CD4-positive, alpha-beta T cell (primary cell): ENCODE measurements around the gene ZNF595. TPM values are rescaled to one million over a fixed set of nuclear protein-coding genes. Genes with fewer than 3 reads are reported as not detected.

ENCODE experiments used
- ATAC-seq: fragments of 200-7000 bp; cut with Tn5 transposase; one replicate; pipeline ENCODE4 v1.10.0; 2022; ENCODE audit warnings: mild to moderate bottlenecking; ENCODE audit not compliant: poor library complexity
- CTCF ChIA-PET: fragments of 350-600 bp; sonication (Branson Sonifier 250); formaldehyde crosslinking; loops from one replicate; lab custom pipeline; 2021; ENCODE audit warnings: antibody characterized with exemption, inconsistent platforms; lab: Charles Lee
- POLR2A ChIA-PET: fragments of 350-600 bp; sonication (Branson Sonifier 250); formaldehyde crosslinking; loops from one replicate; lab custom pipeline; 2021; ENCODE audit warnings: antibody characterized with exemption, inconsistent platforms; lab: Charles Lee
- DNase-seq, 14 experiments: peaks; one replicate each; pipeline ENCODE4 v3.0.0-alpha.2; 2013 to 2020; ENCODE audit warnings: mixed read lengths in 2 of 14
- H3K27ac ChIP-seq, 2 donors: one replicate each; pipeline versions ENCODE4 v1.5.1 to v1.7.0; 2013; ENCODE audit warnings: low read length in 2 of 2, low read depth in 1 of 2, mild to moderate bottlenecking in 1 of 2
- H3K27me3 ChIP-seq, 2 experiments: 1 replicate in 1 of 2; 2 replicates in 1 of 2; pipeline versions ENCODE4 v1.6.1 to v1.7.0; 2013; ENCODE audit warnings: low read length in 2 of 2, control low read depth in 1 of 2, mild to moderate bottlenecking in 1 of 2, moderate library complexity in 1 of 2; ENCODE audit not compliant: insufficient read depth in 2 of 2, control insufficient read depth in 1 of 2
- H3K36me3 ChIP-seq: one replicate; pipeline ENCODE4 v1.6.1; 2013; ENCODE audit warnings: low read length, control low read depth; ENCODE audit not compliant: insufficient read depth
- H3K4me1 ChIP-seq: one replicate; pipeline ENCODE4 v1.6.1; 2013; ENCODE audit warnings: low read length, control low read depth; ENCODE audit not compliant: insufficient read depth
- H3K4me3 ChIP-seq: one replicate; pipeline ENCODE4 v1.5.1; 2013; ENCODE audit warnings: mild to moderate bottlenecking, low read length, moderate library complexity
- H3K9me3 ChIP-seq, 2 experiments: 1 replicate in 1 of 2; 2 replicates in 1 of 2; pipeline versions ENCODE4 v1.6.1 to v1.7.0; 2013; ENCODE audit warnings: low read length in 2 of 2, mild to moderate bottlenecking in 2 of 2, control low read depth in 1 of 2, moderate library complexity in 1 of 2; ENCODE audit not compliant: control insufficient read depth in 1 of 2, insufficient read depth in 1 of 2
- H3K27ac Mint-ChIP-seq: one replicate; pipeline ENCODE4 v1.8.0; 2020; ENCODE audit warnings: mixed read lengths
- H3K27me3 Mint-ChIP-seq: one replicate; pipeline ENCODE4 v1.8.0; 2021; ENCODE audit warnings: mixed read lengths
- H3K36me3 Mint-ChIP-seq: one replicate; pipeline ENCODE4 v1.8.0; 2021; ENCODE audit warnings: low read depth, mixed read lengths
- H3K4me1 Mint-ChIP-seq: one replicate; pipeline ENCODE4 v1.8.0; 2021; ENCODE audit warnings: low read depth, mixed read lengths
- H3K4me3 Mint-ChIP-seq: one replicate; pipeline ENCODE4 v1.8.0; 2020; ENCODE audit warnings: mild to moderate bottlenecking, mixed read lengths
- H3K9me3 Mint-ChIP-seq: one replicate; pipeline ENCODE4 v1.8.0; 2020; ENCODE audit warnings: mixed read lengths
- CTCF ChIP-seq: fragments of 200-600 bp; IDR thresholded peaks from one replicate; pipeline ENCODE4 v1.8.0; 2022; ENCODE audit warnings: antibody characterized with exemption, mild to moderate bottlenecking
- intact Hi-C, 2 experiments: fragments of 100-400 bp; cut with DNase I in 1 of 2; cut with micrococcal nuclease in 1 of 2; formaldehyde crosslinking; loops; one replicate each; pipeline versions ENCODE4 v1.15.1 to v1.9.0; 2023 to 2025; cut with DNase I, micrococcal nuclease
- total RNA-seq, 174 experiments: library from RNA in 2 of 174; stranded (reverse) in 2 of 174; gene quantifications; one replicate each; pipeline ENCODE4 v1.2.3 and lab custom pipeline; 2021 to 2026

ZNF595 gene
- total RNA-seq, 2 experiments from 2014 or later = 16.0 to 16.3 TPM

DNA sequence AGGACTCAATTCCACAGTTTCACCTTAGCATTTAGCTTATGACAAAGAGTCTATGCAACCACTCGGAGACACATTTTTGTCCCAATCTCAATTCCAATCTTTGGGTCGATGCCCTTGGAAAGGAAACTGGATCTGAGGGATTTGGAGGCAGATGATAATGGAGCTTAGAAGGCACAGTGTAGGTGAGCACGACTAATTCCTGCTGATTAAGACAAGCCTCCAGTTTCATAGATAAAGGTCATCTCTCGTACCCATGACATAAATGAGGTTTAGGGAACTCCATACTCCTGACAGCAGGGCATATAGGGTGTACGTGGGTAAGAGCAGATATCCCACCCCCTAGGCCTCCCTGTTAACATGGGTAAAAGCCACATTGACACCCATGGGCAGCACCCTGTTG lies 46.7 kb downstream of the ZNF595 start:
- no peak for DNase-seq
- Histone ChIP-seq H3K4me1 (no peaks in the 10 kb centered on the region), H3K36me3 (no peaks in the 10 kb centered on the region), H3K9me3 (peaks cover 33 to 82% of the 10 kb centered on the region in 2 experiments), H3K27ac (no peak overlapping the region), H3K4me3 (no peak overlapping the region), H3K27me3 (peaks cover 0 to 2% of the 10 kb centered on the region in 2 experiments)
- ChIA-PET POLR2A (no interaction called here), CTCF (no interaction called here)
- Mint-ChIP-seq H3K36me3 (peaks cover 78% of the 10 kb centered on the region), H3K27ac (no peak overlapping the region), H3K4me1 (no peaks in the 10 kb centered on the region), H3K4me3 (no peak overlapping the region), H3K9me3 (peaks cover 26% of the 10 kb centered on the region), H3K27me3 (peaks cover 11% of the 10 kb centered on the region)
- intact Hi-C loops = no loop called here
- no peak for ATAC-seq
- TF ChIP-seq CTCF = no peak

DNA sequence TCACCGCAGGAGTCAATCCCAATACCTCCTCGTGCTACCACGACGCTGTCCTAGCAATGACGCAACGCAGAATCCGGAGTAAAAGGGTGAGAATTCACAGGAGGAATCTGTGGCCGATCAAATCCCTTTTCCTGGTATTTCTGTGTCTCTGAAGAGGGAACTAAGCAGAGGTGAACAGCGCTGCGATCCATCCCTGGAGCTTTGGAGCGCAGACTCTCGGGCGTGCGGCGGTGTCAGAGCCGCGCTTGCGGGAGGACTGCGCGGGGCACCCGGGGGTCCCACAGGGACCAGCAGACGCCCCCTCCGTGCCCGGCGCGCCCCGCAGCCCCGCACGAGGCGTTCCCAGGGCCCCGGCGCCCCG lies 53.9 kb downstream of the ZNF595 start:
- Histone ChIP-seq H3K27me3 (peaks cover 42 to 47% of the 10 kb centered on the region in 2 experiments), H3K9me3 (peaks cover 48 to 63% of the 10 kb centered on the region in 2 experiments), H3K27ac (no peak overlapping the region), H3K4me3 (no peak overlapping the region), H3K4me1 (no peaks in the 10 kb centered on the region), H3K36me3 (no peaks in the 10 kb centered on the region)
- TF ChIP-seq CTCF = no peak
- DNase-seq (no peak), ATAC-seq (no peak)
- ChIA-PET POLR2A (no interaction called here), CTCF (no interaction called here)
- no peaks in the 10 kb centered on the region for H3K4me1 Mint-ChIP-seq
- peaks cover 76% of the 10 kb centered on the region for H3K27me3 Mint-ChIP-seq
- intact Hi-C loops = no loop called here
- H3K27ac Mint-ChIP-seq = no peak overlapping the region
- H3K36me3 Mint-ChIP-seq = peaks cover 88% of the 10 kb centered on the region
- peaks cover 45% of the 10 kb centered on the region for H3K9me3 Mint-ChIP-seq
- no peak overlapping the region for H3K4me3 Mint-ChIP-seq

GRCh38 chr4:107444-108429 lies 54.6 kb downstream of the ZNF595 start:
- Mint-ChIP-seq H3K27ac (no peak overlapping the region), H3K4me1 (no peaks in the 10 kb centered on the region), H3K27me3 (peaks cover 76% of the 10 kb centered on the region), H3K36me3 (peaks cover 83% of the 10 kb centered on the region), H3K4me3 (no peak overlapping the region), H3K9me3 (peaks cover 42% of the 10 kb centered on the region)
- ATAC-seq (no peak), DNase-seq (no peak)
- POLR2A ChIA-PET = no interaction called here
- CTCF ChIA-PET = no interaction called here
- no peaks in the 10 kb centered on the region for H3K4me1 ChIP-seq
- peaks cover 51 to 57% of the 10 kb centered on the region in 2 experiments for H3K9me3 ChIP-seq
- no peak overlapping the region for H3K4me3 ChIP-seq
- no peaks in the 10 kb centered on the region for H3K36me3 ChIP-seq
- H3K27me3 ChIP-seq = peaks cover 42 to 47% of the 10 kb centered on the region in 2 experiments
- intact Hi-C loops = no loop called here
- H3K27ac ChIP-seq = no peak overlapping the region
- no peak for TF ChIP-seq CTCF
